NT2/D1 (cell line): ENCODE results near the gene STAT5B.

Experiments used
- YY1 ChIP-seq: IDR thresholded peaks from 2 replicates; pipeline ENCODE4 v1.6.1; 2011; ENCODE audit not compliant: insufficient read length, insufficient read depth
- ZNF274 ChIP-seq: IDR thresholded peaks from 2 replicates; pipeline ENCODE4 v1.6.1; 2011; ENCODE audit warnings: mild to moderate bottlenecking, low read depth, low read length

DNA sequence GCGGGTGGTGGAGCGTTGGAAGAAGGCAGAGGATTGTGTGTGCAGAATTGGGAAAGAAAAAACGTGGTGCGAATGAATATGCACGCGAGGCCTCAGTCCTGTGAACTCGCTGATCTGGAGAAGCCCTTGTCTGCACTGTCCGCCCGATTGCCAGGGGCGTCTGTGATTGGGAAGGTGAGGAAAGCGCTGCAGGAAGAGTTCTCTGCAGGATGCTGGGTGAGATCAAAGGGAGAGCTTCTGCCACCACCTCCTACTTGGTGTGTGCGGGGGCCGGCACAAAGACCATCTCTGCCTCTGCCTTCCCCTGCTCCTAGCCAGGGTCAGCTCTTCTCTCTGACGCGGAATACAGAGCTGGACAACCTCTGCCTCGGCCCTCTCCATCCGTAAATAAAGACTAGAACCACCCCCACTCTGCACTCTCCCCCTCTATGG, 120.6 kb downstream of the STAT5B start:
- TF ChIP-seq ZNF274 (no peak), YY1 (no peak)
